HepG2 (cell line): ENCODE results near the gene ADGRF5. TPM values are rescaled to one million over a fixed set of nuclear protein-coding genes. Genes with fewer than 3 reads are reported as not detected.

ENCODE experiments used
- ATAC-seq: fragments of 200-7000 bp; cut with Tn5 transposase; 3 replicates; pipeline ENCODE4 v1.9.1; 2020; ENCODE audit warnings: mild to moderate bottlenecking, moderate library complexity
- BruUV-seq: library from RNA; stranded (reverse); fragments of 400-500 nt; replicated peaks from 2 replicates; lab custom pipeline; 2021; lab: Mats Ljungman, UMichigan
- CTCF ChIA-PET: fragments of 300-600 bp; formaldehyde crosslinking; extraction: SDS; loops from one replicate; lab custom pipeline; 2021; ENCODE audit warnings: low total read pairs, inconsistent platforms, low intra/inter-chr PET ratio; lab: Yijun Ruan, JAX
- POLR2A ChIA-PET: fragments of 350-600 bp; sonication (Branson Sonifier 250); formaldehyde crosslinking; loops from one replicate; lab custom pipeline; 2020; ENCODE audit warnings: antibody characterized with exemption, inconsistent platforms; lab: Yijun Ruan, JAX
- DNase-seq: peaks from one replicate; pipeline ENCODE4 v3.0.0-alpha.2; 2015; ENCODE audit warnings: low spot score
- FAIRE-seq: peaks from 3 replicates; lab custom pipeline; 2011; peaks lifted over from hg19 to GRCh38; lab: Jason Lieb, UNC
- H2AFZ ChIP-seq: one replicate; pipeline ENCODE4 v1.6.1; 2011; ENCODE audit warnings: low read length, inconsistent platforms
- H3K27ac ChIP-seq: fragments of 300-600 bp; 3 replicates; pipeline ENCODE4 v1.8.0; 2011; ENCODE audit warnings: mixed run types, mild to moderate bottlenecking, mixed read lengths, low read length, inconsistent platforms; ENCODE audit not compliant: insufficient read depth; ENCODE audit errors: extremely low read length
- H3K27me3 ChIP-seq, 2 experiments: fragments of 200-600 bp in 1 of 2; 2 replicates in 1 of 2; 3 replicates in 1 of 2; pipeline versions ENCODE4 v1.6.0 to v1.8.0; 2011; ENCODE audit warnings: low read length in 2 of 2, mild to moderate bottlenecking in 2 of 2, moderate library complexity in 2 of 2, inconsistent platforms in 1 of 2; ENCODE audit not compliant: insufficient read depth in 2 of 2, control insufficient read depth in 1 of 2
- H3K36me3 ChIP-seq, 2 experiments: fragments of 200-600 bp in 1 of 2; replicated peaks in 1 of 2; 2 replicates in 1 of 2; 3 replicates in 1 of 2; pipeline versions ENCODE4 v1.5.1 to v1.8.0; 2011; ENCODE audit warnings: low read length in 2 of 2, inconsistent platforms in 1 of 2; ENCODE audit not compliant: insufficient read depth in 2 of 2, control insufficient read depth in 1 of 2
- H3K4me1 ChIP-seq: 2 replicates; pipeline ENCODE4 v1.5.1; 2012; ENCODE audit warnings: low read length, inconsistent platforms; ENCODE audit not compliant: insufficient read depth
- H3K4me2 ChIP-seq: 2 replicates; pipeline ENCODE4 v1.6.0; 2011; ENCODE audit warnings: low read depth, low read length, inconsistent platforms
- H3K4me3 ChIP-seq, 3 experiments: fragments of 200-600 bp in 1 of 3; sonication (generic), shearing (Covaris generic) in 1 of 3; replicated peaks in 1 of 3; 2 replicates each; pipeline ENCODE4 v1.5.1; 2011 to 2016; ENCODE audit warnings: low read length in 3 of 3, inconsistent platforms in 2 of 3, low read depth in 2 of 3, mild to moderate bottlenecking in 2 of 3, control low read depth in 1 of 3, mixed read lengths in 1 of 3; ENCODE audit not compliant: insufficient read depth in 1 of 3
- H3K79me2 ChIP-seq: one replicate; pipeline ENCODE4 v1.6.1; 2011; ENCODE audit warnings: low read length, inconsistent platforms; ENCODE audit not compliant: insufficient read depth
- H3K9ac ChIP-seq: 2 replicates; pipeline ENCODE4 v1.6.0; 2011; ENCODE audit warnings: mild to moderate bottlenecking, low read depth, low read length, inconsistent platforms; ENCODE audit not compliant: insufficient read depth
- H3K9me3 ChIP-seq: 2 replicates; pipeline ENCODE4 v1.5.1; 2012; ENCODE audit warnings: mild to moderate bottlenecking, low read length
- H4K20me1 ChIP-seq: 2 replicates; pipeline ENCODE4 v1.6.0; 2011; ENCODE audit warnings: inconsistent platforms, mild to moderate bottlenecking, low read length, moderate library complexity; ENCODE audit not compliant: insufficient read depth
- FOXA3 ChIP-seq: IDR thresholded peaks from 2 replicates; pipeline ENCODE4 v1.6.1; 2016; ENCODE audit warnings: missing genetic modification reagents, missing compliant biosample characterization
- MBNL3 ChIP-seq: fragments of 250-450 bp; sonication (Bioruptor Pico); conservative IDR thresholded peaks from 2 replicates; pipeline ENCODE4 v1.8.0; 2022; ENCODE audit warnings: mild to moderate bottlenecking, inconsistent platforms
- PHF8 ChIP-seq: sonication (generic); formaldehyde crosslinking; IDR thresholded peaks from 2 replicates; pipeline ENCODE4 v1.5.0; 2020; ENCODE audit warnings: missing genetic modification reagents
- ZFYVE20 ChIP-seq: sonication (generic); formaldehyde crosslinking; IDR thresholded peaks from 2 replicates; pipeline ENCODE4 v1.8.0; 2023; ENCODE audit warnings: low read depth, mild to moderate bottlenecking, moderate library complexity, missing genetic modification reagents, borderline replicate concordance
- ZNF234 ChIP-seq: sonication (generic); formaldehyde crosslinking; conservative IDR thresholded peaks from 2 replicates; pipeline ENCODE4 v1.5.1; 2020; ENCODE audit warnings: mild to moderate bottlenecking, missing genetic modification reagents
- ZNF510 ChIP-seq: sonication (generic); formaldehyde crosslinking; IDR thresholded peaks from 2 replicates; pipeline ENCODE4 v1.4.0; 2020; ENCODE audit warnings: low read depth, mild to moderate bottlenecking, missing genetic modification reagents
- ZNF749 ChIP-seq: sonication (generic); formaldehyde crosslinking; IDR thresholded peaks from 2 replicates; pipeline ENCODE4 v1.8.0; 2022; ENCODE audit warnings: mild to moderate bottlenecking, missing genetic modification reagents, moderate library complexity, borderline replicate concordance
- ZNF776 ChIP-seq: sonication (generic); formaldehyde crosslinking; IDR thresholded peaks from 2 replicates; pipeline ENCODE4 v1.4.0; 2020; ENCODE audit warnings: mild to moderate bottlenecking, missing genetic modification reagents
- ZNF816 ChIP-seq: sonication (generic); formaldehyde crosslinking; IDR thresholded peaks from 2 replicates; pipeline ENCODE4 v1.8.0; 2022; ENCODE audit warnings: missing genetic modification reagents, mild to moderate bottlenecking, borderline replicate concordance
- whole genome bisulfite sequencing: methylation state at CpG from one replicate; pipeline ENCODE4 v1.1.6; 2017; ENCODE audit warnings: low lambda C conversion rate; 5-methylcytosine and 5-hydroxymethylcytosine counted together
- in situ Hi-C: cut with HindIII; loops from 2 replicates; pipeline ENCODE4 v1.10.0; 2017; ENCODE audit warnings: low pct_unique_long_range_greater_than_20kb; ENCODE audit not compliant: extremely low pct_ligation_motif_present
- intact Hi-C: fragments of 100-400 bp; cut with micrococcal nuclease; formaldehyde crosslinking; loops from one replicate; pipeline ENCODE4 v1.10.0; 2022; ENCODE audit not compliant: unreplicated experiment
- polyA plus RNA-seq, 8 experiments: library from polyadenylated mRNA; depleted of rRNA in 3 of 8; stranded (reverse) in 7 of 8; unstranded in 1 of 8; fragments of >200 nt; fragmentation: Illumina TruSeq in 4 of 8; extraction: Trizol in 4 of 8; gene quantifications; 2 replicates each; pipeline versions ENCODE4 v1.2.1 to v1.2.3, GENCODE V29; 2011 to 2016; ENCODE audit warnings: low read depth in 4 of 8, missing spikeins in 1 of 8, mixed read lengths in 1 of 8; ENCODE audit not compliant: insufficient read depth in 1 of 8
- total RNA-seq, 5 experiments: library from RNA; depleted of rRNA; stranded (reverse); fragments of >200 nt; fragmentation: Illumina TruSeq; extraction: Trizol; gene quantifications; 2 replicates each; pipeline ENCODE4 v1.2.3, GENCODE V29; 2016; ENCODE audit warnings: low read depth in 1 of 5
- TF ChIP-seq, protein P1 (sequence below), 2 experiments: sonication (generic) in 1 of 2; formaldehyde crosslinking in 1 of 2; IDR thresholded peaks; 2 replicates each; pipeline versions ENCODE4 v1.4.0 to v1.6.1; 2016 to 2020; ENCODE audit warnings: borderline replicate concordance in 1 of 2, low read depth in 1 of 2, mild to moderate bottlenecking in 1 of 2, missing genetic modification reagents in 1 of 2
- TF ChIP-seq, protein P2 (sequence below): sonication (generic); formaldehyde crosslinking; IDR thresholded peaks from 2 replicates; pipeline ENCODE4 v1.5.0; 2020; ENCODE audit warnings: mild to moderate bottlenecking, missing genetic modification reagents
- TF ChIP-seq, protein P3 (sequence below): sonication (generic); formaldehyde crosslinking; IDR thresholded peaks from 2 replicates; pipeline ENCODE4 v1.4.0; 2020; ENCODE audit warnings: mild to moderate bottlenecking, low read depth, missing genetic modification reagents
- TF ChIP-seq, protein P4 (sequence below): sonication (generic); formaldehyde crosslinking; IDR thresholded peaks from 2 replicates; pipeline ENCODE4 v1.4.0; 2020; ENCODE audit warnings: missing genetic modification reagents

The ADGRF5 gene
- total and polyA plus RNA-seq, 2 of the 13 experiments (the other 11 are each of a cell fraction or from before 2014, with no cell fraction given): not detected

DNA sequence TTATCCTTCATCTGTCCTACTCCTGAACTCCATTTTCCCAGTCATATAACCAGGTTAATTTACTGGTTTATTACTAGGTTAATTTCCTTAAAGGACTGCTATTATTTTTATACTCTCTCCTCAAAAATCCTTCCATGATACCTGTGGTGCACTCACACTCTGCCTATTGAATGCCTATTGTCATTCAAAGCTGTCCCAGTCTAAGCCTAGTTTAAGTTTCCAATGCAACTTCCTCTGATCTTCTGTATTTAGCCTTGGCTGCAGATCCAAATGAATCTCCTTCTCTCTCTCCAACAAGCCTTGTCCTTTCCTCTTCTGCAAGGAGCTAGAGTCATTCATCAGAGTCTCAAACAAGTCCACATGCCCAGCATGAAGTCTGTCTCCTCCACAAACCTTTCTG lies 41.3 kb upstream of the ADGRF5 start (continued):
- TF ChIP-seq ZNF234 (CRISPR knock-in tag) (no peak), ZFYVE20 (no peak), ZNF816 (CRISPR knock-in tag) (no peak), MBNL3 (CRISPR knock-in tag) (no peak)
- TF ChIP-seq, protein P1, sequence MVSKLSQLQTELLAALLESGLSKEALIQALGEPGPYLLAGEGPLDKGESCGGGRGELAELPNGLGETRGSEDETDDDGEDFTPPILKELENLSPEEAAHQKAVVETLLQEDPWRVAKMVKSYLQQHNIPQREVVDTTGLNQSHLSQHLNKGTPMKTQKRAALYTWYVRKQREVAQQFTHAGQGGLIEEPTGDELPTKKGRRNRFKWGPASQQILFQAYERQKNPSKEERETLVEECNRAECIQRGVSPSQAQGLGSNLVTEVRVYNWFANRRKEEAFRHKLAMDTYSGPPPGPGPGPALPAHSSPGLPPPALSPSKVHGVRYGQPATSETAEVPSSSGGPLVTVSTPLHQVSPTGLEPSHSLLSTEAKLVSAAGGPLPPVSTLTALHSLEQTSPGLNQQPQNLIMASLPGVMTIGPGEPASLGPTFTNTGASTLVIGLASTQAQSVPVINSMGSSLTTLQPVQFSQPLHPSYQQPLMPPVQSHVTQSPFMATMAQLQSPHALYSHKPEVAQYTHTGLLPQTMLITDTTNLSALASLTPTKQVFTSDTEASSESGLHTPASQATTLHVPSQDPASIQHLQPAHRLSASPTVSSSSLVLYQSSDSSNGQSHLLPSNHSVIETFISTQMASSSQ (IDR thresholded peaks at IDR 0.05; ENCODE audit: low read depth): no peak
- TF ChIP-seq, protein P1 (CRISPR knock-in tag; IDR thresholded peaks at IDR 0.05; ENCODE audit: borderline replicate concordance): no peak

DNA sequence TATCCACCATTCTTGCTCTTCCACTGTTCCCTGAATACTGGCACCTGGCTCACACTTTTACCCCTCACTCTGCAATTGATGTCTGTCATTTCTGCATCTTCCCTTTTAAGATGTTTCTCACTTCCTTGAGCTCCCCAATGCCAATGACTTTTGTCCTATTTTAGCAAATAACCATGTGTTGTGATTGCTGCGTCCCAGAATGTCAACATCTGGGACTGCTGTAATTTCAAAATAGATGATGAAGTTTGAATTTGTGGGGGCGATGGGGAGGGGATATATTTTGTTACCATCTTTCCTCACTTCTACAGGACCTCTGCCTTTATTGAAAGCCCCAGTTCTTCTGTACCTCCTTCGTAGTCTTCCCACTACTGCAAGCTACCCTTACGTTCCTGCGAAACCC lies 40.0 kb upstream of the ADGRF5 start:
- no peaks in the 10 kb centered on the region for H3K36me3 ChIP-seq
- WGBS: 15% methylated on average over 5 of the region's 5 CpGs
- H3K9ac ChIP-seq: no peak overlapping the region
- DNase-seq (no peak), FAIRE-seq (no peak), ATAC-seq (no peak)
- no peak overlapping the region for H3K4me3 ChIP-seq
- no TSS peak for BruUV-seq
- H3K79me2 ChIP-seq: no peaks in the 10 kb centered on the region
- peaks cover 5 to 40% of the 10 kb centered on the region in 2 experiments for H3K27me3 ChIP-seq
- H2AFZ ChIP-seq: no peak overlapping the region
- in situ Hi-C loops: no loop called here
- no peak overlapping the region for H3K27ac ChIP-seq
- ChIA-PET POLR2A (no interaction called here), CTCF (no interaction called here)
- no peaks in the 10 kb centered on the region for H3K9me3 ChIP-seq
- no peaks in the 10 kb centered on the region for H4K20me1 ChIP-seq
- intact Hi-C loops: no loop called here
- no peaks in the 10 kb centered on the region for H3K4me1 ChIP-seq
- no peak overlapping the region for H3K4me2 ChIP-seq
- no peak for TF ChIP-seq FOXA3 (CRISPR knock-in tag)
- no peak for TF ChIP-seq ZNF510
- TF ChIP-seq ZNF776: no peak
- TF ChIP-seq, protein P2, sequence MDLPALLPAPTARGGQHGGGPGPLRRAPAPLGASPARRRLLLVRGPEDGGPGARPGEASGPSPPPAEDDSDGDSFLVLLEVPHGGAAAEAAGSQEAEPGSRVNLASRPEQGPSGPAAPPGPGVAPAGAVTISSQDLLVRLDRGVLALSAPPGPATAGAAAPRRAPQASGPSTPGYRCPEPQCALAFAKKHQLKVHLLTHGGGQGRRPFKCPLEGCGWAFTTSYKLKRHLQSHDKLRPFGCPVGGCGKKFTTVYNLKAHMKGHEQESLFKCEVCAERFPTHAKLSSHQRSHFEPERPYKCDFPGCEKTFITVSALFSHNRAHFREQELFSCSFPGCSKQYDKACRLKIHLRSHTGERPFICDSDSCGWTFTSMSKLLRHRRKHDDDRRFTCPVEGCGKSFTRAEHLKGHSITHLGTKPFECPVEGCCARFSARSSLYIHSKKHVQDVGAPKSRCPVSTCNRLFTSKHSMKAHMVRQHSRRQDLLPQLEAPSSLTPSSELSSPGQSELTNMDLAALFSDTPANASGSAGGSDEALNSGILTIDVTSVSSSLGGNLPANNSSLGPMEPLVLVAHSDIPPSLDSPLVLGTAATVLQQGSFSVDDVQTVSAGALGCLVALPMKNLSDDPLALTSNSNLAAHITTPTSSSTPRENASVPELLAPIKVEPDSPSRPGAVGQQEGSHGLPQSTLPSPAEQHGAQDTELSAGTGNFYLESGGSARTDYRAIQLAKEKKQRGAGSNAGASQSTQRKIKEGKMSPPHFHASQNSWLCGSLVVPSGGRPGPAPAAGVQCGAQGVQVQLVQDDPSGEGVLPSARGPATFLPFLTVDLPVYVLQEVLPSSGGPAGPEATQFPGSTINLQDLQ (CRISPR knock-in tag): no peak
- TF ChIP-seq PHF8 (CRISPR knock-in tag): no peak
- TF ChIP-seq, protein P3, sequence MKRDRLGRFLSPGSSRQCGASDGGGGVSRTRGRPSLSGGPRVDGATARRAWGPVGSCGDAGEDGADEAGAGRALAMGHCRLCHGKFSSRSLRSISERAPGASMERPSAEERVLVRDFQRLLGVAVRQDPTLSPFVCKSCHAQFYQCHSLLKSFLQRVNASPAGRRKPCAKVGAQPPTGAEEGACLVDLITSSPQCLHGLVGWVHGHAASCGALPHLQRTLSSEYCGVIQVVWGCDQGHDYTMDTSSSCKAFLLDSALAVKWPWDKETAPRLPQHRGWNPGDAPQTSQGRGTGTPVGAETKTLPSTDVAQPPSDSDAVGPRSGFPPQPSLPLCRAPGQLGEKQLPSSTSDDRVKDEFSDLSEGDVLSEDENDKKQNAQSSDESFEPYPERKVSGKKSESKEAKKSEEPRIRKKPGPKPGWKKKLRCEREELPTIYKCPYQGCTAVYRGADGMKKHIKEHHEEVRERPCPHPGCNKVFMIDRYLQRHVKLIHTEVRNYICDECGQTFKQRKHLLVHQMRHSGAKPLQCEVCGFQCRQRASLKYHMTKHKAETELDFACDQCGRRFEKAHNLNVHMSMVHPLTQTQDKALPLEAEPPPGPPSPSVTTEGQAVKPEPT (CRISPR knock-in tag): no peak
- TF ChIP-seq, protein P4, sequence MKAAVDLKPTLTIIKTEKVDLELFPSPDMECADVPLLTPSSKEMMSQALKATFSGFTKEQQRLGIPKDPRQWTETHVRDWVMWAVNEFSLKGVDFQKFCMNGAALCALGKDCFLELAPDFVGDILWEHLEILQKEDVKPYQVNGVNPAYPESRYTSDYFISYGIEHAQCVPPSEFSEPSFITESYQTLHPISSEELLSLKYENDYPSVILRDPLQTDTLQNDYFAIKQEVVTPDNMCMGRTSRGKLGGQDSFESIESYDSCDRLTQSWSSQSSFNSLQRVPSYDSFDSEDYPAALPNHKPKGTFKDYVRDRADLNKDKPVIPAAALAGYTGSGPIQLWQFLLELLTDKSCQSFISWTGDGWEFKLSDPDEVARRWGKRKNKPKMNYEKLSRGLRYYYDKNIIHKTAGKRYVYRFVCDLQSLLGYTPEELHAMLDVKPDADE: no peak
- no peak for TF ChIP-seq ZNF749 (CRISPR knock-in tag)
